Activated T-cell treated with anti-CD3 and anti-CD28 coated beads for 48 hours (primary cell): Measurements from ENCODE around the gene TMEM205.
A peak's percentile ranks its signal among the peaks of the same experiment; 100 is the strongest.

ENCODE experiments used
- DNase-seq: peaks from one replicate; pipeline ENCODE4 v3.0.0-alpha.2; 2020; ENCODE audit warnings: low read depth

TMEM205 gene

DNA sequence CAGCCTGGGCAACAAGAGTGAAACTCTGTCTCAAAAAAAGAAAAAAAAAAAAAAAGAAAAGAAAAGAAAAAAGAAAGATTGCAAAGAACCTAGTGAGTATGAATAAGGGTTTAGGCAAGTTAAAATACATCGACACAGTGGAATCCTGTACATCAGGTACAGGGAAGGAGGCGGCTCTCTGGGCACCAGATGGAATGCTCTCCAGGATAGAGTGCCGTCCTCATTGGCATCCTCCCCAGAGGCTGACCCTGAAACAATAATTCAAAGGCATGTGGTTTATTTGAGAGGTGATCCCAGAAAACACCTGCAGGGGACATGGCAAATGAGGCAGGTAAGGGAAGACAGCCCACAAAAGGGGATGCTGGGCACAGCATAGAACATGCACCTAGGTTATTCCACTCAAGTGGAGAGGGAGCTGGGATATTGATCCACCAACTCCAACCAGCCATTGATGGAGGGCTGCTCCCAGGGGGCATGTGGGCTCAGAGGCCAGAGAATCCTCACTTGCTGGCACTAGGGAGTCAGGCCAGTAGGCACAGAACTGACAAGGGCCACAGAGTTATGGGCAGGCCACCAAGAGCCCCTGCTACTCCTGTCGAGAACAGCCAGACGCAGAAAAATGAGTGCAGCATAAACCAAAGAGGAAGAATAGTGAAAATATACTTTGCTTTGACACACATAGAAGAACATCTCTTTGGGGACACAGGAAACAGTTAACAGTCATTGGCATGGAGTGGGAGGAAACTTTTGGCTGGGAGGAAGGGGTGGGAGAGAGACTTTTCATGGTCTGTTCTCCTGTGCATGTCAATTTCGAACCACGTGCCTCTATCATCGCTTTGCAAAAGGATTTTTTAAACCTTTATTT is 45.9 kb downstream of the TMEM205 start:
- no peak for DNase-seq

DNA sequence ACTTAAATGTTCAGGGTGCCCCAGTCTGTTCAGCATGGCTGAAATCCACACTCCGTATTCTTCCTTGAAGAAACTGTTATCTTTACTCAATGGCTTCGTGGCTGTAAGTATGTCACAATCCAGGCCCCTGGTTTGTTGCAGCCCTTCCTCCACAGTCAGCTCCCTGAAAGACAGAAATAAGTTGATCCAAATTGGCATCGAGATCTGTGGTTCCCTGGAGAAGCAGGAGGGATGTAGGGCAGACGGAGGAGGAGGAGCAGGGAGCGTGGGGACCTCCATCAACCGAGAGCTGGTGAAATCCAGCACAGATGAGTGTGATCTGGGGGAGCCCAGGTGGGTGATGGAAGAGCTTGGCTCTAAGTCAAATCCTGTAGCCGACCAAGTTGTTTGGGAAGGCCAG is 49.8 kb downstream of the TMEM205 start:
- no peak for DNase-seq

DNA sequence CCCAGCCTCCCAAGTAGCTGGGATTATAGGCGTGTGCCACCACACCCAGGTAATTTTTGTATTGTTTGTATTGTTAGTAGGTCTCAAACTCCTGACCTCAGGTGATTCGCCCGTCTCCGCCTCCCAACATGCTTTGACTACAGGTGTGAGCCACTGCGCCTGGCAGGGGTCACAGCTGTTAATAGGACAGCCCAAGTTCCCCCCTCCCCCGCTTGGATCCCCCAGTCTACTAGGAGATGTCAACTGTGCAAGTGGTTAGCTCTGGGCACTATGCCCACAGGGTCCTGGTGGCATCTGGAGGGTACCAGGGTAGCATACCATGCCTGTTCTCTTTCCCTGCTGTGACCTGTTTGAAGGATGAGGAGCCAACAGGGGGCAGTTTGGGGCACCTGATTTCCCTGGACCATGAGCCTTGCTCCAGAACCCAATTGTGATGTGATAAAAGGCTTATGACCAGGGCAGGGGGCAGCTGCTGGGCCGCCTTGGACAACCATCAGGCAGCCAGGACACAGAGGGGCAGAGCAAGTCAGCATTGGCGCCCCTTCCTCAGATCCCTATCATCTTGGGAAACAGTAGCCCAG is 50.3 kb downstream of the TMEM205 start, which contains the start of gene TSPAN16:
TSS of gene TSPAN16 (plus strand) at position 496 of the 581 bp plus-strand sequence. CDS start 138 bp downstream, outside the sequence.
- no peak for DNase-seq

DNA sequence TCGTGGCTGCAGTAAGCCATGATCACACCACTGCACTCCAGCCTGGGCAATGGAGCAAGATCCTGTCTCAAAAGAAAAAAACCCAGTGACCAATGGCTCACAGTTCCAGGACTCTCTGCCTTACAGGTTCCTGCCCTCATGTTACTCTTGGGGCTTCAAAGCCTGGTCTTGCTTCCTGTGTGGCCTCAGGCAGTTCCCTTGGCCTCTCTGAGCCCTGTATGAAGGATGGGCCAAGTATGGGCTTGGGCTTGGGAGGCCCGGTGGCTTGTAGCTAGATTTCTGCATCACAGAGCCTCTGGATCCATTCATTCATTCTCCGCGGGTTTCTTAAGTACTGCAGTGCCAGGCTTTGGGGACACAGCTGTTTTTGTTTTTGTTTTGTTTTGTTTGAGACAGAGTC is 50.9 kb downstream of the TMEM205 start:
- no peak for DNase-seq

- peak; percentile 87 for DNase-seq
Observed at GRCh38 chr19:11293433-11294389, 52.4 kb downstream of the TMEM205 start.
